ENCODE results near the gene RAB27B. TPM values are rescaled to one million over a fixed set of nuclear protein-coding genes. Genes with fewer than 3 reads are reported as not detected.

Gene RAB27B
- total and polyA plus RNA-seq, 2 of the 8 experiments (the other 6 are each of a cell fraction or from before 2014, with no cell fraction given) = 0.05 to 0.60 TPM

DNA sequence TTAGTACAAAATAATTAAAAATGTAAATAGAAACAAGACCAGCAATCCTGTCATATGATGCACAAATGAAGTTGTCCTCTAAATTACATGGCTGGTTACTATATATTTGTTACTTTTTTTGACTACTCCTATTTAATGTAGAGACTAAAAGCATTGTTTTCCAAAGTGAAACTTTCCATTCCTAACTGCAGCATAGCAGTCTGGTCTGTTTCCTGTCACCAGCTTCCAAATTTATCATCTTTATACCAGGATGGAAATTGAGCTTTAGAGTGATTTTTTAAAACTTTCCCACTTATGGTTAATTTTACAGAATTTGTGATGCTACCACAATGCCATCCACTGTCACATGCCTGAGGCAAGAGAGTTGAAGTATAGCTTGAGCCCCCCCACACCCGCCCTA, 33.5 kb upstream of the RAB27B start:
- Histone ChIP-seq H4K8ac (ENCODE audit: extremely low read depth, insufficient read depth, low read length) (no peak overlapping the region), H4K91ac (replicated peaks; ENCODE audit: insufficient read length, low read length) (no peak overlapping the region), H3K23ac (ENCODE audit: insufficient read length) (no peak overlapping the region), H3K56ac (replicated peaks; ENCODE audit: insufficient read length, low read depth, low read length) (no peak overlapping the region), H4K20me1 (replicated peaks in 1 of 2; ENCODE audit: control insufficient read depth in 1 of 2, insufficient read depth in 2 of 2, low read length in 2 of 2) (no peaks in the 10 kb centered on the region), H2BK5ac (ENCODE audit: low read depth, low read length) (no peak overlapping the region), H3K27me3 (replicated peaks in 1 of 4; ENCODE audit: control insufficient read depth in 3 of 4, extremely low read depth in 1 of 4, insufficient read depth in 3 of 4, low read length in 3 of 4) (no peaks in the 10 kb centered on the region), H3K4me3 (ENCODE audit: extremely low read depth in 1 of 4, insufficient read depth in 2 of 4, low read depth in 3 of 4, low read length in 4 of 4) (no peak overlapping the region), H2AFZ (ENCODE audit: low read length) (no peak overlapping the region), H3K36me3 (ENCODE audit: control insufficient read depth in 2 of 4, insufficient read depth in 4 of 4, low read length in 3 of 4) (no peaks in the 10 kb centered on the region), H3K18ac (ENCODE audit: extremely low read depth, low read length) (no peak overlapping the region), H3K79me2 (ENCODE audit: control insufficient read depth in 1 of 2, insufficient read depth in 2 of 2, low read length in 2 of 2) (no peaks in the 10 kb centered on the region), H3K4me1 (replicated peaks in 1 of 4; ENCODE audit: control insufficient read depth in 3 of 4, insufficient read depth in 4 of 4, low read length in 3 of 4) (no peaks in the 10 kb centered on the region), H3K4me2 (ENCODE audit: insufficient read depth in 1 of 2, low read depth in 2 of 2, low read length in 2 of 2) (no peak overlapping the region), H2BK12ac (ENCODE audit: low read depth, low read length) (no peak overlapping the region), H3K27ac (ENCODE audit: low read depth, low read length) (no peak overlapping the region), H3K9me3 (ENCODE audit: insufficient read depth in 2 of 2, low read depth in 1 of 2, low read length in 1 of 2) (no peaks in the 10 kb centered on the region), H3K23me2 (ENCODE audit: low read depth, low read length) (no peaks in the 10 kb centered on the region), H2AK5ac (ENCODE audit: low read depth, low read length) (no peak overlapping the region), H3K4ac (replicated peaks; ENCODE audit: insufficient read length, low read depth, low read length) (no peak overlapping the region), H2BK120ac (replicated peaks; ENCODE audit: low read depth, low read length) (no peak overlapping the region), H3K14ac (ENCODE audit: insufficient read length) (no peak overlapping the region), H4K5ac (ENCODE audit: insufficient read length, low read depth, low read length) (no peak overlapping the region), H3K9ac (replicated peaks in 1 of 4; ENCODE audit: extremely low read depth in 1 of 4, low read depth in 3 of 4, low read length in 3 of 4) (no peak overlapping the region), H2BK15ac (ENCODE audit: low read length) (no peak overlapping the region), H2BK20ac (ENCODE audit: low read length) (no peak overlapping the region), H3K79me1 (ENCODE audit: low read depth, low read length) (no peaks in the 10 kb centered on the region)
- CTCF ChIA-PET (ENCODE audit: partially characterized antibody) = interaction anchor here (1.5 kb wide), 1 partner anchor 8 kb away, joined by 3 read pairs; no protein-coding TSS in a partner anchor
- 94% methylated on average over 1 of the region's 1 CpG; no CpG with 5 or more reads in 1 of the 2 experiments for WGBS, 2 experiments (ENCODE audit: extremely low coverage in 1 of 2, insufficient coverage in 1 of 2, insufficient read length in 1 of 2, insufficient replicate concordance in 2 of 2, low coverage in 1 of 2, low lambda C conversion rate in 2 of 2, missing lambda C conversion rate in 1 of 2)
- TF ChIP-seq CTBP2 (IDR thresholded peaks at IDR 0.05; ENCODE audit: borderline replicate concordance, insufficient read depth, insufficient read length, low read length) (no peak), PHF8 (conservative IDR thresholded peaks at IDR 0.05; ENCODE audit: low read depth, low read length) (no peak), GABPA (IDR thresholded peaks at IDR 0.05; ENCODE audit: borderline replicate concordance, insufficient read depth, low read length) (no peak), RAD21 (IDR thresholded peaks at IDR 0.05 in 1 of 2, conservative IDR thresholded peaks at IDR 0.05 in 1 of 2; ENCODE audit: low read depth in 2 of 2, low read length in 2 of 2) (no peak), MAFK (IDR thresholded peaks at IDR 0.05; ENCODE audit: low read depth, low read length) (no peak), SAP30 (IDR thresholded peaks at IDR 0.05; ENCODE audit: insufficient read depth, insufficient replicate concordance, low read length) (no peak), SP4 (IDR thresholded peaks at IDR 0.05; ENCODE audit: low read length) (no peak)
- TF ChIP-seq, protein P1, sequence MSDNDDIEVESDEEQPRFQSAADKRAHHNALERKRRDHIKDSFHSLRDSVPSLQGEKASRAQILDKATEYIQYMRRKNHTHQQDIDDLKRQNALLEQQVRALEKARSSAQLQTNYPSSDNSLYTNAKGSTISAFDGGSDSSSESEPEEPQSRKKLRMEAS (IDR thresholded peaks at IDR 0.05) = no peak
- TF ChIP-seq, protein P2, sequence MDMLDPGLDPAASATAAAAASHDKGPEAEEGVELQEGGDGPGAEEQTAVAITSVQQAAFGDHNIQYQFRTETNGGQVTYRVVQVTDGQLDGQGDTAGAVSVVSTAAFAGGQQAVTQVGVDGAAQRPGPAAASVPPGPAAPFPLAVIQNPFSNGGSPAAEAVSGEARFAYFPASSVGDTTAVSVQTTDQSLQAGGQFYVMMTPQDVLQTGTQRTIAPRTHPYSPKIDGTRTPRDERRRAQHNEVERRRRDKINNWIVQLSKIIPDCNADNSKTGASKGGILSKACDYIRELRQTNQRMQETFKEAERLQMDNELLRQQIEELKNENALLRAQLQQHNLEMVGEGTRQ (IDR thresholded peaks at IDR 0.05; ENCODE audit: low read length) = no peak
- TF ChIP-seq, protein P3, sequence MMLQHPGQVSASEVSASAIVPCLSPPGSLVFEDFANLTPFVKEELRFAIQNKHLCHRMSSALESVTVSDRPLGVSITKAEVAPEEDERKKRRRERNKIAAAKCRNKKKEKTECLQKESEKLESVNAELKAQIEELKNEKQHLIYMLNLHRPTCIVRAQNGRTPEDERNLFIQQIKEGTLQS (IDR thresholded peaks at IDR 0.05; ENCODE audit: insufficient read depth, low read depth, low read length) = no peak
- DNase-seq (ENCODE audit: low read depth in 1 of 2, low spot score in 2 of 2) (no peak), FAIRE-seq (no peak)
- POLR2A ChIA-PET (ENCODE audit: partially characterized antibody) = no interaction called here
